WTC11 (cell line): ENCODE results near the gene FBXO7. TPM values are rescaled to one million over a fixed set of nuclear protein-coding genes. Genes with fewer than 3 reads are reported as not detected.

Source experiments
- ATAC-seq: fragments of 200-7000 bp; cut with Tn5 transposase; 2 replicates; pipeline ENCODE4 v1.10.0; 2021; ENCODE audit warnings: mild to moderate bottlenecking, moderate library complexity
- CTCF ChIA-PET: fragments of 300-600 bp; sonication (Branson Sonifier 250); formaldehyde crosslinking; loops from one replicate; lab custom pipeline; 2021; ENCODE audit warnings: antibody characterized with exemption; lab: Charles Lee
- POLR2A ChIA-PET: fragments of 350-600 bp; sonication (Branson Sonifier 250); formaldehyde crosslinking; loops from one replicate; lab custom pipeline; 2021; ENCODE audit warnings: antibody characterized with exemption; lab: Charles Lee
- DNase-seq: peaks from one replicate; pipeline ENCODE4 v3.0.0; 2021; ENCODE audit warnings: low spot score
- H3K27ac Mint-ChIP-seq: 2 replicates; pipeline ENCODE4 v1.8.0; 2021; ENCODE audit warnings: mixed read lengths
- H3K27me3 Mint-ChIP-seq: 2 replicates; pipeline ENCODE4 v1.8.0; 2021; ENCODE audit warnings: low read depth, mild to moderate bottlenecking, moderate library complexity, mixed read lengths
- H3K36me3 Mint-ChIP-seq: 2 replicates; pipeline ENCODE4 v1.8.0; 2021; ENCODE audit warnings: mixed read lengths
- H3K4me1 Mint-ChIP-seq: 2 replicates; pipeline ENCODE4 v1.8.0; 2022; ENCODE audit warnings: mixed read lengths
- H3K4me3 Mint-ChIP-seq: 2 replicates; pipeline ENCODE4 v1.8.0; 2021; ENCODE audit warnings: mild to moderate bottlenecking, moderate library complexity, mixed read lengths
- H3K9me3 Mint-ChIP-seq: 2 replicates; pipeline ENCODE4 v1.8.0; 2021; ENCODE audit warnings: mixed read lengths
- EMX1 ChIP-seq: fragments of 250-450 bp; sonication (Bioruptor Pico); IDR thresholded peaks from 2 replicates; pipeline ENCODE4 v1.8.0; 2021; ENCODE audit warnings: mild to moderate bottlenecking
- GABPB1 ChIP-seq: sonication (generic); formaldehyde crosslinking; IDR thresholded peaks from 2 replicates; pipeline ENCODE4 v1.8.1; 2023; ENCODE audit warnings: mild to moderate bottlenecking, missing genetic modification reagents
- GTF2I ChIP-seq: fragments of 250-450 bp; sonication (Bioruptor Pico); conservative IDR thresholded peaks from 2 replicates; pipeline ENCODE4 v1.4.0; 2021; ENCODE audit warnings: mild to moderate bottlenecking
- KAT7 ChIP-seq: sonication (generic); formaldehyde crosslinking; IDR thresholded peaks from 2 replicates; pipeline ENCODE4 v1.8.1; 2023; ENCODE audit warnings: missing genetic modification reagents, mild to moderate bottlenecking, borderline replicate concordance
- MXD4 ChIP-seq: fragments of 250-450 bp; sonication (Bioruptor Pico); IDR thresholded peaks from 2 replicates; pipeline ENCODE4 v1.8.0; 2021; ENCODE audit warnings: mild to moderate bottlenecking, moderate library complexity, borderline replicate concordance
- NR1H2 ChIP-seq: sonication (generic); formaldehyde crosslinking; IDR thresholded peaks from 2 replicates; pipeline ENCODE4 v1.9.0; 2021; ENCODE audit warnings: mild to moderate bottlenecking, moderate library complexity, missing genetic modification reagents
- ZNF263 ChIP-seq: sonication (generic); formaldehyde crosslinking; IDR thresholded peaks from 2 replicates; pipeline ENCODE4 v1.8.1; 2022; ENCODE audit warnings: low read depth, mild to moderate bottlenecking, moderate library complexity, missing genetic modification reagents
- ZNF317 ChIP-seq: sonication (generic); formaldehyde crosslinking; IDR thresholded peaks from 2 replicates; pipeline ENCODE4 v1.8.1; 2023; ENCODE audit warnings: low read depth, mild to moderate bottlenecking, moderate library complexity, missing genetic modification reagents, borderline replicate concordance
- ZNF396 ChIP-seq: fragments of 250-450 bp; sonication (Bioruptor Pico); IDR thresholded peaks from 2 replicates; pipeline ENCODE4 v1.8.0; 2021; ENCODE audit warnings: mild to moderate bottlenecking, moderate library complexity, borderline replicate concordance
- ZNF423 ChIP-seq: fragments of 250-450 bp; sonication (Bioruptor Pico); IDR thresholded peaks from 2 replicates; pipeline ENCODE4 v2.1.2; 2022; ENCODE audit warnings: mild to moderate bottlenecking, moderate library complexity
- ZNF671 ChIP-seq: fragments of 250-450 bp; sonication (Bioruptor Pico); IDR thresholded peaks from 2 replicates; pipeline ENCODE4 v1.8.0; 2021; ENCODE audit warnings: mild to moderate bottlenecking
- total RNA-seq: library from RNA; stranded (reverse); gene quantifications from 3 replicates; pipeline ENCODE4 v1.2.3, GENCODE V29; 2021
- TF ChIP-seq, protein P1 (sequence below): sonication (generic); formaldehyde crosslinking; IDR thresholded peaks from 2 replicates; pipeline ENCODE4 v1.8.1; 2023; ENCODE audit warnings: mild to moderate bottlenecking, missing genetic modification reagents, moderate library complexity
- TF ChIP-seq, protein P2 (sequence below): sonication (generic); formaldehyde crosslinking; IDR thresholded peaks from 2 replicates; pipeline ENCODE4 v1.8.0; 2022; ENCODE audit warnings: mild to moderate bottlenecking, missing genetic modification reagents
- TF ChIP-seq, protein P3 (sequence below): fragments of 250-450 bp; sonication (Bioruptor Pico); IDR thresholded peaks from 2 replicates; pipeline ENCODE4 v1.9.0; 2021; ENCODE audit warnings: mild to moderate bottlenecking
- TF ChIP-seq, protein P4 (sequence below): sonication (generic); formaldehyde crosslinking; IDR thresholded peaks from 2 replicates; pipeline ENCODE4 v1.8.1; 2023; ENCODE audit warnings: mild to moderate bottlenecking, missing genetic modification reagents
- TF ChIP-seq, protein P5 (sequence below): fragments of 250-450 bp; sonication (Bioruptor Pico); IDR thresholded peaks from 2 replicates; pipeline ENCODE4 v2.1.2; 2022; ENCODE audit warnings: mild to moderate bottlenecking, moderate library complexity
- TF ChIP-seq, protein P6 (sequence below): sonication (generic); formaldehyde crosslinking; IDR thresholded peaks from 2 replicates; pipeline ENCODE4 v1.8.1; 2022; ENCODE audit warnings: mild to moderate bottlenecking, moderate library complexity, missing genetic modification reagents
- TF ChIP-seq, protein P7 (sequence below): sonication (generic); formaldehyde crosslinking; IDR thresholded peaks from 2 replicates; pipeline ENCODE4 v1.8.1; 2023; ENCODE audit warnings: mild to moderate bottlenecking, moderate library complexity, missing genetic modification reagents

The FBXO7 gene
- total RNA-seq, 1 experiment from 2014 or later, result 59.4 TPM

DNA sequence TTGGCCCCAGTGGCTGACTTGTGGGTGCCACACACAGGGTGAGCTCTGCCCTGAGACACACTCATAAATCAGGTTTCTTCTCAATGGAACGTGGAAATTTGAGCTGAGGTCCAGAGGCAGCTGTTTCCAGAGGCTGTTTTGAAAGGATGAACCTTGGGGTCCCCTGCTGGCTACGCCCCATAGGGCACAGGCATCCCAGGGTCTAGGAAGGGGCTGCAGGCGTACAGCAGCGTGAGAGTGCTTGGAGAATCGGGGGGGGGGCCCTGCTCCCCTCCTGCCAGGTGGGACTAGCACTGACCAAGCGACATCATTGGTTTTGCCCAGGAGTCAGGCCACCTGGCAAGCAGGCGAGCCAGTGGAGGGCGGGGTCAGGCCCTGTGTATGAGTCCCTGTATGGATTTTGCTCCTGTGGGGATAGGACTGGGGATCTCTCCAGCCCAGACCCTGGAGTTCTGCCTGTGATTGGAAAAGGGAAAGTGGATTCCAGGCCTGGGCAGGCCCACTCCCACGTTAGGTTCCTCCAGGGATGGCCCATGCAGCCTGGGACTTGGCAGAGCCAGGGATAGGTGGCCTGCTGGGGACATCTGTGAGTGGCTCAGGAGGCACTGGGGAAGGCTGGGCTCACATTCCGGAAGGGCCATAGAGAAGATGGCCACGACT is 61.0 kb downstream of the FBXO7 start:
- CTCF ChIA-PET, result interaction anchor here (0.6 to 0.7 kb wide), 2 partner anchors 33 to 46 kb away, joined by 5 read pairs; no protein-coding TSS in a partner anchor

DNA sequence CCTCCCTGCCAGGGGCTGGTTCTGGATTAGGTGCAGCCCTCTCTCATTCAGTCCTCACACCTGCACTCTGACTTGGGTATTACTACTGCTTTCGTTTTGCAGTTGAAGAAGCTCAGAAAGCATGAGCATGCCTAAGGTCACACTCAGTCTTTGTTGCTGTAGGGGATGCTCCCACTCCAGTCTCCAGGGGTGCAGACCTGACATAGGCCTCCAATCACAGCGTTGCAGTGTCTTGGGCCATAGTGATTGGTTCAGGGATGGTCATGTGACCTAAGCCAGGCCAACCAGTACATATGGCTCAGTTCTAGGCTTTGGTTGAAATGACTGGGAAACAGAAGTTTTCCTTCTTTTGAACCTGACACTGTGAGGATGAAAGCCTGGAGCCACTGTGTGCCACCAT is 61.7 kb downstream of the FBXO7 start:
- ATAC-seq, result no peak
- Mint-ChIP-seq H3K4me3 (no peak overlapping the region), H3K9me3 (peaks cover 5% of the 10 kb centered on the region; the same call in 1 of the 2 replicates), H3K27ac (no peak overlapping the region), H3K27me3 (no peaks in the 10 kb centered on the region), H3K36me3 (no peaks in the 10 kb centered on the region; the same call in 1 of the 2 replicates), H3K4me1 (peaks cover 7% of the 10 kb centered on the region)
- ChIA-PET CTCF (no interaction called here), POLR2A (no interaction called here)
- DNase-seq, result no peak
- TF ChIP-seq, protein P1, sequence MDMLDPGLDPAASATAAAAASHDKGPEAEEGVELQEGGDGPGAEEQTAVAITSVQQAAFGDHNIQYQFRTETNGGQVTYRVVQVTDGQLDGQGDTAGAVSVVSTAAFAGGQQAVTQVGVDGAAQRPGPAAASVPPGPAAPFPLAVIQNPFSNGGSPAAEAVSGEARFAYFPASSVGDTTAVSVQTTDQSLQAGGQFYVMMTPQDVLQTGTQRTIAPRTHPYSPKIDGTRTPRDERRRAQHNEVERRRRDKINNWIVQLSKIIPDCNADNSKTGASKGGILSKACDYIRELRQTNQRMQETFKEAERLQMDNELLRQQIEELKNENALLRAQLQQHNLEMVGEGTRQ, result peak; percentile 69
- TF ChIP-seq, protein P2, sequence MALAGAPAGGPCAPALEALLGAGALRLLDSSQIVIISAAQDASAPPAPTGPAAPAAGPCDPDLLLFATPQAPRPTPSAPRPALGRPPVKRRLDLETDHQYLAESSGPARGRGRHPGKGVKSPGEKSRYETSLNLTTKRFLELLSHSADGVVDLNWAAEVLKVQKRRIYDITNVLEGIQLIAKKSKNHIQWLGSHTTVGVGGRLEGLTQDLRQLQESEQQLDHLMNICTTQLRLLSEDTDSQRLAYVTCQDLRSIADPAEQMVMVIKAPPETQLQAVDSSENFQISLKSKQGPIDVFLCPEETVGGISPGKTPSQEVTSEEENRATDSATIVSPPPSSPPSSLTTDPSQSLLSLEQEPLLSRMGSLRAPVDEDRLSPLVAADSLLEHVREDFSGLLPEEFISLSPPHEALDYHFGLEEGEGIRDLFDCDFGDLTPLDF (CRISPR knock-in tag), result no peak
- TF ChIP-seq ZNF396, result no peak
- TF ChIP-seq ZNF671, result no peak

More for the DNA sequence above, 61.0 kb downstream of the FBXO7 start:
- H3K36me3 Mint-ChIP-seq, result no peaks in the 10 kb centered on the region; the same call in 1 of the 2 replicates
- H3K4me1 Mint-ChIP-seq, result peaks cover 7% of the 10 kb centered on the region
- H3K27me3 Mint-ChIP-seq, result no peaks in the 10 kb centered on the region
- no peak overlapping the region for H3K4me3 Mint-ChIP-seq
- H3K9me3 Mint-ChIP-seq, result peaks cover 5% of the 10 kb centered on the region; the same call in 1 of the 2 replicates
- POLR2A ChIA-PET, result no interaction called here
- TF ChIP-seq MXD4 (no peak), ZNF423 (CRISPR knock-in tag) (no peak), ZNF317 (no peak), GABPB1 (no peak), ZNF263 (no peak), GTF2I (CRISPR knock-in tag) (no peak), EMX1 (CRISPR knock-in tag) (no peak), NR1H2 (CRISPR knock-in tag) (no peak), KAT7 (CRISPR knock-in tag) (no peak)
- TF ChIP-seq, protein P3, sequence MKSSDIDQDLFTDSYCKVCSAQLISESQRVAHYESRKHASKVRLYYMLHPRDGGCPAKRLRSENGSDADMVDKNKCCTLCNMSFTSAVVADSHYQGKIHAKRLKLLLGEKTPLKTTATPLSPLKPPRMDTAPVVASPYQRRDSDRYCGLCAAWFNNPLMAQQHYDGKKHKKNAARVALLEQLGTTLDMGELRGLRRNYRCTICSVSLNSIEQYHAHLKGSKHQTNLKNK (CRISPR knock-in tag), result no peak
- TF ChIP-seq, protein P4, sequence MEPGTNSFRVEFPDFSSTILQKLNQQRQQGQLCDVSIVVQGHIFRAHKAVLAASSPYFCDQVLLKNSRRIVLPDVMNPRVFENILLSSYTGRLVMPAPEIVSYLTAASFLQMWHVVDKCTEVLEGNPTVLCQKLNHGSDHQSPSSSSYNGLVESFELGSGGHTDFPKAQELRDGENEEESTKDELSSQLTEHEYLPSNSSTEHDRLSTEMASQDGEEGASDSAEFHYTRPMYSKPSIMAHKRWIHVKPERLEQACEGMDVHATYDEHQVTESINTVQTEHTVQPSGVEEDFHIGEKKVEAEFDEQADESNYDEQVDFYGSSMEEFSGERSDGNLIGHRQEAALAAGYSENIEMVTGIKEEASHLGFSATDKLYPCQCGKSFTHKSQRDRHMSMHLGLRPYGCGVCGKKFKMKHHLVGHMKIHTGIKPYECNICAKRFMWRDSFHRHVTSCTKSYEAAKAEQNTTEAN (CRISPR knock-in tag), result no peak
- TF ChIP-seq, protein P1, result no peak
- TF ChIP-seq, protein P5, sequence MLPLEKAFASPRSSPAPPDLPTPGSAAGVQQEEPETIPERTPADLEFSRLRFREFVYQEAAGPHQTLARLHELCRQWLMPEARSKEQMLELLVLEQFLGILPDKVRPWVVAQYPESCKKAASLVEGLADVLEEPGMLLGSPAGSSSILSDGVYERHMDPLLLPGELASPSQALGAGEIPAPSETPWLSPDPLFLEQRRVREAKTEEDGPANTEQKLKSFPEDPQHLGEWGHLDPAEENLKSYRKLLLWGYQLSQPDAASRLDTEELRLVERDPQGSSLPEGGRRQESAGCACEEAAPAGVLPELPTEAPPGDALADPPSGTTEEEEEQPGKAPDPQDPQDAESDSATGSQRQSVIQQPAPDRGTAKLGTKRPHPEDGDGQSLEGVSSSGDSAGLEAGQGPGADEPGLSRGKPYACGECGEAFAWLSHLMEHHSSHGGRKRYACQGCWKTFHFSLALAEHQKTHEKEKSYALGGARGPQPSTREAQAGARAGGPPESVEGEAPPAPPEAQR, result no peak
- TF ChIP-seq, protein P6, sequence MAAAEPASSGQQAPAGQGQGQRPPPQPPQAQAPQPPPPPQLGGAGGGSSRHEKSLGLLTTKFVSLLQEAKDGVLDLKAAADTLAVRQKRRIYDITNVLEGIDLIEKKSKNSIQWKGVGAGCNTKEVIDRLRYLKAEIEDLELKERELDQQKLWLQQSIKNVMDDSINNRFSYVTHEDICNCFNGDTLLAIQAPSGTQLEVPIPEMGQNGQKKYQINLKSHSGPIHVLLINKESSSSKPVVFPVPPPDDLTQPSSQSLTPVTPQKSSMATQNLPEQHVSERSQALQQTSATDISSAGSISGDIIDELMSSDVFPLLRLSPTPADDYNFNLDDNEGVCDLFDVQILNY (CRISPR knock-in tag), result no peak
- TF ChIP-seq, protein P7, sequence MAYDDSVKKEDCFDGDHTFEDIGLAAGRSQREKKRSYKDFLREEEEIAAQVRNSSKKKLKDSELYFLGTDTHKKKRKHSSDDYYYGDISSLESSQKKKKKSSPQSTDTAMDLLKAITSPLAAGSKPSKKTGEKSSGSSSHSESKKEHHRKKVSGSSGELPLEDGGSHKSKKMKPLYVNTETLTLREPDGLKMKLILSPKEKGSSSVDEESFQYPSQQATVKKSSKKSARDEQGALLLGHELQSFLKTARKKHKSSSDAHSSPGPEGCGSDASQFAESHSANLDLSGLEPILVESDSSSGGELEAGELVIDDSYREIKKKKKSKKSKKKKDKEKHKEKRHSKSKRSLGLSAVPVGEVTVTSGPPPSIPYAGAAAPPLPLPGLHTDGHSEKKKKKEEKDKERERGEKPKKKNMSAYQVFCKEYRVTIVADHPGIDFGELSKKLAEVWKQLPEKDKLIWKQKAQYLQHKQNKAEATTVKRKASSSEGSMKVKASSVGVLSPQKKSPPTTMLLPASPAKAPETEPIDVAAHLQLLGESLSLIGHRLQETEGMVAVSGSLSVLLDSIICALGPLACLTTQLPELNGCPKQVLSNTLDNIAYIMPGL (CRISPR knock-in tag), result no peak
- no peak for ATAC-seq
- no peak overlapping the region for H3K27ac Mint-ChIP-seq
- DNase-seq, result no peak
